Neural progenitor cell (in vitro differentiated cells): Measurements from ENCODE around the gene SLC6A5. TPM values are rescaled to one million over a fixed set of nuclear protein-coding genes. Genes with fewer than 3 reads are reported as not detected.

Experiments
- DNase-seq: peaks from one replicate; pipeline ENCODE4 v3.0.0-alpha.2; 2016; ENCODE audit warnings: low spot score
- H2AFZ ChIP-seq: fragments of 200-600 bp; sonication (generic); replicated peaks from 2 replicates; pipeline ENCODE4 v1.6.1; 2016; ENCODE audit warnings: antibody characterized with exemption
- H3F3A ChIP-seq: fragments of 200-600 bp; sonication (generic); 2 replicates; pipeline ENCODE4 v1.6.1; 2016; ENCODE audit warnings: antibody characterized with exemption, low read depth
- H3K27ac ChIP-seq: fragments of 200-600 bp; sonication (generic); 2 replicates; pipeline ENCODE4 v1.5.1; 2016; ENCODE audit warnings: mild to moderate bottlenecking
- H3K27me3 ChIP-seq: fragments of 200-600 bp; sonication (generic); 2 replicates; pipeline ENCODE4 v1.6.1; 2016; ENCODE audit warnings: mild to moderate bottlenecking, moderate library complexity
- H3K36me3 ChIP-seq: fragments of 200-600 bp; sonication (generic); 2 replicates; pipeline ENCODE4 v1.5.1; 2016
- H3K4me1 ChIP-seq: fragments of 200-600 bp; sonication (generic); 2 replicates; pipeline ENCODE4 v1.6.1; 2016; ENCODE audit warnings: mixed run types
- H3K4me2 ChIP-seq: fragments of 200-600 bp; sonication (generic); 2 replicates; pipeline ENCODE4 v1.6.1; 2016
- H3K4me3 ChIP-seq: fragments of 200-600 bp; sonication (generic); 2 replicates; pipeline ENCODE4 v1.5.1; 2016
- H3K79me2 ChIP-seq: fragments of 200-600 bp; sonication (generic); 2 replicates; pipeline ENCODE4 v1.6.1; 2016; ENCODE audit warnings: low read depth
- H3K9ac ChIP-seq: fragments of 200-600 bp; sonication (generic); 2 replicates; pipeline ENCODE4 v1.6.1; 2016
- H3K9me3 ChIP-seq: fragments of 200-600 bp; sonication (generic); 2 replicates; pipeline ENCODE4 v1.5.1; 2016; ENCODE audit warnings: low read depth
- H4K20me1 ChIP-seq: fragments of 200-600 bp; sonication (generic); 2 replicates; pipeline ENCODE4 v1.6.1; 2016; ENCODE audit warnings: low read depth
- H3K27ac Mint-ChIP-seq: 3 replicates; pipeline ENCODE4 v1.8.0; 2021; ENCODE audit warnings: mixed read lengths
- H3K27me3 Mint-ChIP-seq: 2 replicates; pipeline ENCODE4 v1.8.0; 2022; ENCODE audit warnings: low read depth, mild to moderate bottlenecking, inconsistent platforms, moderate library complexity, mixed read lengths; ENCODE audit not compliant: insufficient read depth
- H3K36me3 Mint-ChIP-seq: 3 replicates; pipeline ENCODE4 v1.8.0; 2021; ENCODE audit warnings: mixed read lengths
- H3K4me1 Mint-ChIP-seq: 3 replicates; pipeline ENCODE4 v1.8.0; 2021; ENCODE audit warnings: mixed read lengths
- H3K4me3 Mint-ChIP-seq: 3 replicates; pipeline ENCODE4 v1.8.0; 2021; ENCODE audit warnings: mild to moderate bottlenecking, moderate library complexity, mixed read lengths
- H3K9me3 Mint-ChIP-seq: 3 replicates; pipeline ENCODE4 v1.8.0; 2020; ENCODE audit warnings: mixed read lengths
- CTCF ChIP-seq: fragments of 200-600 bp; sonication (generic); IDR thresholded peaks from 2 replicates; pipeline ENCODE4 v1.5.1; 2017; ENCODE audit warnings: antibody characterized with exemption, mild to moderate bottlenecking
- EZH2 ChIP-seq: fragments of 200-600 bp; sonication (generic); IDR thresholded peaks from 2 replicates; pipeline ENCODE4 v1.6.1; 2017; ENCODE audit warnings: antibody characterized with exemption, mild to moderate bottlenecking, moderate library complexity
- EZH2phosphoT487 ChIP-seq: fragments of 200-600 bp; sonication (generic); IDR thresholded peaks from 2 replicates; pipeline ENCODE4 v1.6.1; 2017; ENCODE audit warnings: antibody characterized with exemption
- total RNA-seq: library from RNA; depleted of rRNA; stranded (reverse); fragments of >200 nt; gene quantifications from 2 replicates; pipeline ENCODE4 v1.2.3, GENCODE V29; 2015; ENCODE audit warnings: low replicate concordance

Gene SLC6A5
- total RNA-seq, 1 donor from 2014 or later: not detected

DNA sequence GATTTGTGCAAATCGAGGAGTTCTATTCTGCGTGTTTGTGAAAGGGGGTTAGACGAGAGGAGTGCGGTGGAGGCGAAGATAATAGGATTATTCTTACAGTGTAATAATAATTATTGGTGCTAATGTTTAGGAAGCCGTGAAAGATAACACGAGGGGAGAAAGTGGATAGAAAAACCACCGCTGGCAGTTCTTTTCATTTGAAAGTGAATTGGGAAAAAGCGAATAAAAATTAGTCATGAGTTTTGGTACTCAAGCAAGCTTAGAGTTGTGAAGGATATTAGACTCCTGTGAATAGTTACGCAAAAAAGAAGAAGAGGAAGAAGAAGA, 575 bp downstream of the SLC6A5 start:
- Histone ChIP-seq H3K4me1 (peaks cover 15% of the 10 kb centered on the region), H3K9me3 (no peaks in the 10 kb centered on the region), H3K27ac (no peak overlapping the region), H3K9ac (no peak overlapping the region), H3K36me3 (no peaks in the 10 kb centered on the region), H3K79me2 (no peaks in the 10 kb centered on the region), H3K4me3 (no peak overlapping the region), H3K4me2 (no peak overlapping the region), H3K27me3 (peaks cover 100% of the 10 kb centered on the region), H3F3A (peaks cover 24% of the 10 kb centered on the region), H4K20me1 (peaks cover 67% of the 10 kb centered on the region), H2AFZ (no peak overlapping the region)
- no peaks in the 10 kb centered on the region for H3K36me3 Mint-ChIP-seq
- H3K9me3 Mint-ChIP-seq: peaks cover 10% of the 10 kb centered on the region
- peaks cover 81% of the 10 kb centered on the region for H3K27me3 Mint-ChIP-seq
- peaks cover 24% of the 10 kb centered on the region for H3K4me1 Mint-ChIP-seq
- no peak for DNase-seq
- H3K27ac Mint-ChIP-seq: no peak overlapping the region
- no peak overlapping the region for H3K4me3 Mint-ChIP-seq
- TF ChIP-seq CTCF (no peak), EZH2phosphoT487 (no peak), EZH2 (no peak)

GRCh38 chr11:20600551-20600950, 1.1 kb downstream of the SLC6A5 start:
- no peak overlapping the region for H3K9ac ChIP-seq
- peaks cover 100% of the 10 kb centered on the region for H3K27me3 ChIP-seq
- no peak overlapping the region for H3K27ac ChIP-seq
- DNase-seq: no peak
- H3K4me3 ChIP-seq: no peak overlapping the region
- Mint-ChIP-seq H3K36me3 (no peaks in the 10 kb centered on the region), H3K4me3 (no peak overlapping the region), H3K27ac (no peak overlapping the region), H3K27me3 (peaks cover 76% of the 10 kb centered on the region), H3K9me3 (peaks cover 10% of the 10 kb centered on the region), H3K4me1 (peaks cover 24% of the 10 kb centered on the region)
- peaks cover 63% of the 10 kb centered on the region for H4K20me1 ChIP-seq
- no peaks in the 10 kb centered on the region for H3K36me3 ChIP-seq
- H3K79me2 ChIP-seq: no peaks in the 10 kb centered on the region
- H3K4me1 ChIP-seq: peaks cover 15% of the 10 kb centered on the region
- no peak overlapping the region for H3K4me2 ChIP-seq
- H3K9me3 ChIP-seq: no peaks in the 10 kb centered on the region
- H2AFZ ChIP-seq: no peak overlapping the region
- TF ChIP-seq EZH2 (no peak), CTCF (no peak), EZH2phosphoT487 (no peak)
- H3F3A ChIP-seq: peaks cover 24% of the 10 kb centered on the region

DNA sequence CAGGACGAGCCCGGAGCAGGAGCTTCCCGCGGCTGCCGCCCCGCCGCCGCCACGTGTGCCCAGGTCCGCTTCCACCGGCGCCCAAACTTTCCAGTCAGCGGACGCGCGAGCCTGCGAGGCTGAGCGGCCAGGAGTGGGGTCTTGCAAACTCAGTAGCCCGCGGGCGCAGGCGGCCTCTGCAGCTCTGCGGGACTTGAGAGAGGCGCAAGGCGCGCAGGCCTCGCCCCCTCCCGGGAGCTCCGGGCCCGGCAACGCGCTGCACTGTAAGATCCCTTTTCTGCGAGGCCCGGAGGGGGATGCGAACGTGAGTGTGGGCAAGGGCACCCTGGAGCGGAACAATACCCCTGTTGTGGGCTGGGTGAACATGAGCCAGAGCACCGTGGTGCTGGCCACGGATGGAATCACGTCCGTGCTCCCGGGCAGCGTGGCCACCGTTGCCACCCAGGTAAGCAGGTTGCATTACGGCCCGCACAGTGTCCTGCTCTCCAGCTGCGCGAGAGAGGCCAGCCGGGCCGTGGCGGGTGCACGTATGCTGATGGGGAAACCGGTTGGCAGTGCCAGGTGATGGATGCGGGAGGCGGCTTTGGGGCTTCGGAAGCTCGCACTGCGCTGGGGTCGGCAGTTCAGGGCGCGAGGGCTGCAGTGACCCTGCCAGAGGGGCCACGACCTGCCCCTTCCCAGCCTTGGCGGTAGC, 2.0 kb downstream of the SLC6A5 start:
- peaks cover 100% of the 10 kb centered on the region for H3K27me3 ChIP-seq
- peaks cover 75% of the 10 kb centered on the region for H3K27me3 Mint-ChIP-seq
- peak; percentile 10 for TF ChIP-seq CTCF
- peak; percentile 99 for TF ChIP-seq EZH2
- peak; percentile 95 for TF ChIP-seq EZH2phosphoT487
- no peak overlapping the region for H3K27ac ChIP-seq
- H3K9me3 ChIP-seq: no peaks in the 10 kb centered on the region
- no peaks in the 10 kb centered on the region for H3K36me3 ChIP-seq
- H2AFZ ChIP-seq: no peak overlapping the region
- peak overlapping the region; percentile 28 for H3K4me3 ChIP-seq
- no peaks in the 10 kb centered on the region for H3K36me3 Mint-ChIP-seq
- peaks cover 13% of the 10 kb centered on the region for H3K4me1 ChIP-seq
- H3K4me1 Mint-ChIP-seq: peaks cover 24% of the 10 kb centered on the region
- DNase-seq: peak; percentile 71
- H3K79me2 ChIP-seq: no peaks in the 10 kb centered on the region
- no peak overlapping the region for H3K4me3 Mint-ChIP-seq
- peak overlapping the region; percentile 71 for H3K4me2 ChIP-seq
- H3F3A ChIP-seq: peaks cover 24% of the 10 kb centered on the region
- peaks cover 10% of the 10 kb centered on the region for H3K9me3 Mint-ChIP-seq
- H3K9ac ChIP-seq: no peak overlapping the region
- H4K20me1 ChIP-seq: peaks cover 56% of the 10 kb centered on the region
- no peak overlapping the region for H3K27ac Mint-ChIP-seq
